ENCODE results near the gene PSME1. TPM values are rescaled to one million over a fixed set of nuclear protein-coding genes. Genes with fewer than 3 reads are reported as not detected.
A peak's percentile ranks its signal among the peaks of the same experiment; 100 is the strongest.

The PSME1 gene
- total and polyA plus RNA-seq, 2 of the 13 experiments (the other 11 are each of a cell fraction or from before 2014, with no cell fraction given), result 159 to 608 TPM

DNA sequence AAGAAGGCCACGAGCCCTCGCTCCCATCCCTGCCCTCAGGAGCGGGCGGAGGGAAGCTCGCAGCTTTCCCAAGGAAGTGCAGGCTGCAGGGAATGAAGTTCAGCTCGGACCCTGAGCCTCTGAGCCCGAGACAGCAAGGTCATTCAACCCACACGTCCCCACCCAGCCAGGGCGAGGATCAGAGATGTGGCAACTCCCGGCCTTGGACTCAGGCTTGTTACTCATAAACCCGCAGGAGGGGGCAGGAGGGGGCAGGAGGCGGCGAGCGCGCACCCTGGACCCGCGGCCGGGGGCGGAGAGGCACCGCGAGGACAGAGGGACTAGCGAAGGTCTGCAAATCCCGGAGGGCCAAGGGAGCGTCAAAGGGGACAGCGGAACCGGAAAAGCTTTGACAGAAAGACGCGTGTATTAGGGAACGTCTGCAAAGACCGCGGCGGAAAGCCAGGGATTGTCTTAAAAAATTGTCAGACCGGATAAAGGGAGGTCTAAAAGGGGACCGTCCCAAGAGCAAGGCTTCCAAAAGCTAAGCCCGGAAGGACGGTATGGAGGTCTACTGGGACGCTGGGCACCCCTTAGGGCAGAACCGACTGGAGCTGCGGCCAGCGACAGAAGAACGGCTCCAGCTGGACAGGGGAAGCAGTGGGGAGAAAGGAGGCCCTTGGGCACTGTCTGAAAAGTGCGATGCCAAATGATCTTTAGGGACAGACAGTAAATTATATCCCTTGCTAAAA, 22.0 kb upstream of the PSME1 start (continued):
- TF ChIP-seq, protein P1, sequence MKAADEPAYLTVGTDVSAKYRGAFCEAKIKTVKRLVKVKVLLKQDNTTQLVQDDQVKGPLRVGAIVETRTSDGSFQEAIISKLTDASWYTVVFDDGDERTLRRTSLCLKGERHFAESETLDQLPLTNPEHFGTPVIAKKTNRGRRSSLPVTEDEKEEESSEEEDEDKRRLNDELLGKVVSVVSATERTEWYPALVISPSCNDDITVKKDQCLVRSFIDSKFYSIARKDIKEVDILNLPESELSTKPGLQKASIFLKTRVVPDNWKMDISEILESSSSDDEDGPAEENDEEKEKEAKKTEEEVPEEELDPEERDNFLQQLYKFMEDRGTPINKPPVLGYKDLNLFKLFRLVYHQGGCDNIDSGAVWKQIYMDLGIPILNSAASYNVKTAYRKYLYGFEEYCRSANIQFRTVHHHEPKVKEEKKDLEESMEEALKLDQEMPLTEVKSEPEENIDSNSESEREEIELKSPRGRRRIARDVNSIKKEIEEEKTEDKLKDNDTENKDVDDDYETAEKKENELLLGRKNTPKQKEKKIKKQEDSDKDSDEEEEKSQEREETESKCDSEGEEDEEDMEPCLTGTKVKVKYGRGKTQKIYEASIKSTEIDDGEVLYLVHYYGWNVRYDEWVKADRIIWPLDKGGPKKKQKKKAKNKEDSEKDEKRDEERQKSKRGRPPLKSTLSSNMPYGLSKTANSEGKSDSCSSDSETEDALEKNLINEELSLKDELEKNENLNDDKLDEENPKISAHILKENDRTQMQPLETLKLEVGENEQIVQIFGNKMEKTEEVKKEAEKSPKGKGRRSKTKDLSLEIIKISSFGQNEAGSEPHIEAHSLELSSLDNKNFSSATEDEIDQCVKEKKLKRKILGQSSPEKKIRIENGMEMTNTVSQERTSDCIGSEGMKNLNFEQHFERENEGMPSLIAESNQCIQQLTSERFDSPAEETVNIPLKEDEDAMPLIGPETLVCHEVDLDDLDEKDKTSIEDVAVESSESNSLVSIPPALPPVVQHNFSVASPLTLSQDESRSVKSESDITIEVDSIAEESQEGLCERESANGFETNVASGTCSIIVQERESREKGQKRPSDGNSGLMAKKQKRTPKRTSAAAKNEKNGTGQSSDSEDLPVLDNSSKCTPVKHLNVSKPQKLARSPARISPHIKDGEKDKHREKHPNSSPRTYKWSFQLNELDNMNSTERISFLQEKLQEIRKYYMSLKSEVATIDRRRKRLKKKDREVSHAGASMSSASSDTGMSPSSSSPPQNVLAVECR (CRISPR knock-in tag; IDR thresholded peaks at IDR 0.05; ENCODE audit: borderline replicate concordance), result peak; percentile 79
- peak; percentile 98 for TF ChIP-seq HOXA5 (CRISPR knock-in tag; IDR thresholded peaks at IDR 0.05)
- TF ChIP-seq ZNF230 (CRISPR knock-in tag; IDR thresholded peaks at IDR 0.05), result peak; percentile 98
- TF ChIP-seq ZNF547 (CRISPR knock-in tag; IDR thresholded peaks at IDR 0.05), result peak; percentile 86
- peak; percentile 53 for TF ChIP-seq NFYB (CRISPR knock-in tag; IDR thresholded peaks at IDR 0.05)
- TF ChIP-seq MEF2D (CRISPR knock-in tag; IDR thresholded peaks at IDR 0.05), result peak; percentile 98
- TF ChIP-seq, protein P2, sequence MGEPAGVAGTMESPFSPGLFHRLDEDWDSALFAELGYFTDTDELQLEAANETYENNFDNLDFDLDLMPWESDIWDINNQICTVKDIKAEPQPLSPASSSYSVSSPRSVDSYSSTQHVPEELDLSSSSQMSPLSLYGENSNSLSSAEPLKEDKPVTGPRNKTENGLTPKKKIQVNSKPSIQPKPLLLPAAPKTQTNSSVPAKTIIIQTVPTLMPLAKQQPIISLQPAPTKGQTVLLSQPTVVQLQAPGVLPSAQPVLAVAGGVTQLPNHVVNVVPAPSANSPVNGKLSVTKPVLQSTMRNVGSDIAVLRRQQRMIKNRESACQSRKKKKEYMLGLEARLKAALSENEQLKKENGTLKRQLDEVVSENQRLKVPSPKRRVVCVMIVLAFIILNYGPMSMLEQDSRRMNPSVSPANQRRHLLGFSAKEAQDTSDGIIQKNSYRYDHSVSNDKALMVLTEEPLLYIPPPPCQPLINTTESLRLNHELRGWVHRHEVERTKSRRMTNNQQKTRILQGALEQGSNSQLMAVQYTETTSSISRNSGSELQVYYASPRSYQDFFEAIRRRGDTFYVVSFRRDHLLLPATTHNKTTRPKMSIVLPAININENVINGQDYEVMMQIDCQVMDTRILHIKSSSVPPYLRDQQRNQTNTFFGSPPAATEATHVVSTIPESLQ (CRISPR knock-in tag; conservative IDR thresholded peaks at IDR 0.05), result peak; percentile 81
- TF ChIP-seq ZNF652 (CRISPR knock-in tag; IDR thresholded peaks at IDR 0.05; ENCODE audit: borderline replicate concordance, low read depth), result peak; percentile 77
- 0 out of 2 replicates have a peak, but pooled peaks have one; percentile 3 for TF ChIP-seq RBAK (CRISPR knock-in tag; IDR thresholded peaks at IDR 0.05)
- TF ChIP-seq, protein P3, sequence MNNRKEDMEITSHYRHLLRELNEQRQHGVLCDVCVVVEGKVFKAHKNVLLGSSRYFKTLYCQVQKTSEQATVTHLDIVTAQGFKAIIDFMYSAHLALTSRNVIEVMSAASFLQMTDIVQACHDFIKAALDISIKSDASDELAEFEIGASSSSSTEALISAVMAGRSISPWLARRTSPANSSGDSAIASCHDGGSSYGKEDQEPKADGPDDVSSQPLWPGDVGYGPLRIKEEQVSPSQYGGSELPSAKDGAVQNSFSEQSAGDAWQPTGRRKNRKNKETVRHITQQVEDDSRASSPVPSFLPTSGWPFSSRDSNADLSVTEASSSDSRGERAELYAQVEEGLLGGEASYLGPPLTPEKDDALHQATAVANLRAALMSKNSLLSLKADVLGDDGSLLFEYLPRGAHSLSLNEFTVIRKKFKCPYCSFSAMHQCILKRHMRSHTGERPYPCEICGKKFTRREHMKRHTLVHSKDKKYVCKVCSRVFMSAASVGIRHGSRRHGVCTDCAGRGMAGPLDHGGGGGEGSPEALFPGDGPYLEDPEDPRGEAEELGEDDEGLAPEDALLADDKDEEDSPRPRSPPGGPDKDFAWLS (CRISPR knock-in tag; IDR thresholded peaks at IDR 0.05; ENCODE audit: borderline replicate concordance), result peak; percentile 94
- TF ChIP-seq TMF1 (CRISPR knock-in tag; IDR thresholded peaks at IDR 0.05; ENCODE audit: low read depth), result peak; percentile 88; the same call in 1 of the 2 replicates
- TF ChIP-seq ZKSCAN8 (CRISPR knock-in tag; IDR thresholded peaks at IDR 0.05; ENCODE audit: borderline replicate concordance), result peak; percentile 97
- peak; percentile 97 for TF ChIP-seq KLF11 (CRISPR knock-in tag; IDR thresholded peaks at IDR 0.05)
- TF ChIP-seq ZNF556 (CRISPR knock-in tag; IDR thresholded peaks at IDR 0.05; ENCODE audit: borderline replicate concordance), result peak; percentile 100
- TF ChIP-seq, protein P4, sequence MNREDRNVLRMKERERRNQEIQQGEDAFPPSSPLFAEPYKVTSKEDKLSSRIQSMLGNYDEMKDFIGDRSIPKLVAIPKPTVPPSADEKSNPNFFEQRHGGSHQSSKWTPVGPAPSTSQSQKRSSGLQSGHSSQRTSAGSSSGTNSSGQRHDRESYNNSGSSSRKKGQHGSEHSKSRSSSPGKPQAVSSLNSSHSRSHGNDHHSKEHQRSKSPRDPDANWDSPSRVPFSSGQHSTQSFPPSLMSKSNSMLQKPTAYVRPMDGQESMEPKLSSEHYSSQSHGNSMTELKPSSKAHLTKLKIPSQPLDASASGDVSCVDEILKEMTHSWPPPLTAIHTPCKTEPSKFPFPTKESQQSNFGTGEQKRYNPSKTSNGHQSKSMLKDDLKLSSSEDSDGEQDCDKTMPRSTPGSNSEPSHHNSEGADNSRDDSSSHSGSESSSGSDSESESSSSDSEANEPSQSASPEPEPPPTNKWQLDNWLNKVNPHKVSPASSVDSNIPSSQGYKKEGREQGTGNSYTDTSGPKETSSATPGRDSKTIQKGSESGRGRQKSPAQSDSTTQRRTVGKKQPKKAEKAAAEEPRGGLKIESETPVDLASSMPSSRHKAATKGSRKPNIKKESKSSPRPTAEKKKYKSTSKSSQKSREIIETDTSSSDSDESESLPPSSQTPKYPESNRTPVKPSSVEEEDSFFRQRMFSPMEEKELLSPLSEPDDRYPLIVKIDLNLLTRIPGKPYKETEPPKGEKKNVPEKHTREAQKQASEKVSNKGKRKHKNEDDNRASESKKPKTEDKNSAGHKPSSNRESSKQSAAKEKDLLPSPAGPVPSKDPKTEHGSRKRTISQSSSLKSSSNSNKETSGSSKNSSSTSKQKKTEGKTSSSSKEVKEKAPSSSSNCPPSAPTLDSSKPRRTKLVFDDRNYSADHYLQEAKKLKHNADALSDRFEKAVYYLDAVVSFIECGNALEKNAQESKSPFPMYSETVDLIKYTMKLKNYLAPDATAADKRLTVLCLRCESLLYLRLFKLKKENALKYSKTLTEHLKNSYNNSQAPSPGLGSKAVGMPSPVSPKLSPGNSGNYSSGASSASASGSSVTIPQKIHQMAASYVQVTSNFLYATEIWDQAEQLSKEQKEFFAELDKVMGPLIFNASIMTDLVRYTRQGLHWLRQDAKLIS (CRISPR knock-in tag; IDR thresholded peaks at IDR 0.05), result peak; percentile 96
- TF ChIP-seq MZF1 (CRISPR knock-in tag; IDR thresholded peaks at IDR 0.05; ENCODE audit: borderline replicate concordance), result peak; percentile 74; the same call in 1 of the 2 replicates

Data from HepG2 (cell line).